HG03558 (cell line): ENCODE measurements around the gene EXOC4.

ENCODE experiments used
- ATAC-seq: cut with Tn5 transposase; IDR thresholded peaks from one replicate; pipeline ENCODE4 v1.9.1; 2021; ENCODE audit warnings: moderate number of reproducible peaks; ENCODE audit not compliant: unreplicated experiment; ENCODE audit errors: extremely low read depth

Gene EXOC4

GRCh38 chr7:133683182-133683454 is 430.2 kb downstream of the EXOC4 start:
- ATAC-seq = no peak

GRCh38 chr7:133688483-133689239 is 435.8 kb downstream of the EXOC4 start:
- no peak for ATAC-seq

GRCh38 chr7:133690740-133691139 is 437.9 kb downstream of the EXOC4 start:
- ATAC-seq = no peak

GRCh38 chr7:133691727-133692610 is 439.1 kb downstream of the EXOC4 start:
- ATAC-seq = no peak

- ATAC-seq = no peak
Measured at GRCh38 chr7:133693281-133693680, 440.4 kb downstream of the EXOC4 start.

GRCh38 chr7:133696056-133696455 is 443.2 kb downstream of the EXOC4 start:
- no peak for ATAC-seq

GRCh38 chr7:133697585-133697984 is 444.7 kb downstream of the EXOC4 start:
- no peak for ATAC-seq

- ATAC-seq = no peak
Measured at GRCh38 chr7:133698127-133698526, 445.2 kb downstream of the EXOC4 start.

- no peak for ATAC-seq
Measured at GRCh38 chr7:133699386-133699785, 446.5 kb downstream of the EXOC4 start.

GRCh38 chr7:133702078-133702477 is 449.2 kb downstream of the EXOC4 start:
- no peak for ATAC-seq

- no peak for ATAC-seq
Measured at GRCh38 chr7:133702960-133703359, 450.1 kb downstream of the EXOC4 start.

GRCh38 chr7:133703547-133703946 is 450.7 kb downstream of the EXOC4 start:
- no peak for ATAC-seq

GRCh38 chr7:133704453-133704852 is 451.6 kb downstream of the EXOC4 start:
- no peak for ATAC-seq

GRCh38 chr7:133705596-133705995 is 452.7 kb downstream of the EXOC4 start:
- ATAC-seq = no peak

GRCh38 chr7:133706016-133706415 is 453.1 kb downstream of the EXOC4 start:
- ATAC-seq = no peak

- no peak for ATAC-seq
Measured at GRCh38 chr7:133709036-133709880, 456.4 kb downstream of the EXOC4 start.

- ATAC-seq = no peak
Measured at GRCh38 chr7:133712544-133712943, 459.7 kb downstream of the EXOC4 start.

- ATAC-seq = no peak
Measured at GRCh38 chr7:133714654-133715053, 461.8 kb downstream of the EXOC4 start.

GRCh38 chr7:133718131-133718530 is 465.3 kb downstream of the EXOC4 start:
- ATAC-seq = no peak

GRCh38 chr7:133723044-133723443 is 470.2 kb downstream of the EXOC4 start:
- ATAC-seq = no peak

- ATAC-seq = no peak
Measured at GRCh38 chr7:133724148-133724547, 471.3 kb downstream of the EXOC4 start.
